GF-D8 (cell line): ENCODE data around the gene TRIM26.
"Not testable (repeated sequence)": the region's sequence is repeated elsewhere in the genome, so short reads cannot be mapped to it uniquely, and the experiment has no call there.

Experiments
- DNase-seq: peaks from one replicate; lab custom pipeline; 2025; lab: John Stamatoyannopoulos, UW

TRIM26 gene

GRCh38 chr6:30212865-30213666, at the start of gene TRIM26:
TRIM26 (minus strand) TSS chr6:30213406; CDS start chr6:30199103, 14,303 bp downstream.
- peak; percentile 92 for DNase-seq

- no peak for DNase-seq
Observed at GRCh38 chr6:30260036-30260504, 46.9 kb upstream of the TRIM26 start.

- no peak for DNase-seq
Observed at GRCh38 chr6:30259140-30260035, 46.2 kb upstream of the TRIM26 start.

GRCh38 chr6:30258204-30258603, 45.0 kb upstream of the TRIM26 start:
- no peak for DNase-seq

GRCh38 chr6:30252417-30252816, 39.2 kb upstream of the TRIM26 start:
- not testable (repeated sequence) for DNase-seq

GRCh38 chr6:30244560-30244959, 31.4 kb upstream of the TRIM26 start:
- DNase-seq, result no peak

GRCh38 chr6:30238178-30238795, 25.1 kb upstream of the TRIM26 start:
- DNase-seq, result no peak

GRCh38 chr6:30234356-30234755, 21.1 kb upstream of the TRIM26 start:
- DNase-seq, result no peak

GRCh38 chr6:30231067-30231466, 17.9 kb upstream of the TRIM26 start:
- DNase-seq, result no peak

- DNase-seq, result no peak
Observed at GRCh38 chr6:30227763-30228487, 14.7 kb upstream of the TRIM26 start.

GRCh38 chr6:30227242-30227722, 14.1 kb upstream of the TRIM26 start:
- no peak for DNase-seq

GRCh38 chr6:30223339-30223738, 10.1 kb upstream of the TRIM26 start:
- DNase-seq, result no peak

GRCh38 chr6:30221956-30222355, 8.8 kb upstream of the TRIM26 start:
- not testable (repeated sequence) for DNase-seq

- DNase-seq, result not testable (repeated sequence)
Observed at GRCh38 chr6:30221395-30221794, 8.2 kb upstream of the TRIM26 start.

GRCh38 chr6:30219244-30219643, 6.0 kb upstream of the TRIM26 start:
- DNase-seq, result no peak

- DNase-seq, result no peak
Observed at GRCh38 chr6:30216096-30216495, 2.9 kb upstream of the TRIM26 start.

- no peak for DNase-seq
Observed at GRCh38 chr6:30214657-30214982, 1.4 kb upstream of the TRIM26 start.

GRCh38 chr6:30213957-30214656, 901 bp upstream of the TRIM26 start:
- peak; percentile 50 for DNase-seq

GRCh38 chr6:30213667-30213956, 406 bp upstream of the TRIM26 start:
- DNase-seq, result no peak

- no peak for DNase-seq
Observed at GRCh38 chr6:30211899-30212298, 1.3 kb downstream of the TRIM26 start.

- no peak for DNase-seq
Observed at GRCh38 chr6:30211306-30211705, 1.9 kb downstream of the TRIM26 start.
